ENCODE data around the gene SHANK1. TPM values are rescaled to one million over a fixed set of nuclear protein-coding genes. Genes with fewer than 3 reads are reported as not detected.

The SHANK1 gene
- total and polyA plus RNA-seq, 4 donors: 0.06 to 0.28 (median 0.17) TPM; not detected in 1

DNA sequence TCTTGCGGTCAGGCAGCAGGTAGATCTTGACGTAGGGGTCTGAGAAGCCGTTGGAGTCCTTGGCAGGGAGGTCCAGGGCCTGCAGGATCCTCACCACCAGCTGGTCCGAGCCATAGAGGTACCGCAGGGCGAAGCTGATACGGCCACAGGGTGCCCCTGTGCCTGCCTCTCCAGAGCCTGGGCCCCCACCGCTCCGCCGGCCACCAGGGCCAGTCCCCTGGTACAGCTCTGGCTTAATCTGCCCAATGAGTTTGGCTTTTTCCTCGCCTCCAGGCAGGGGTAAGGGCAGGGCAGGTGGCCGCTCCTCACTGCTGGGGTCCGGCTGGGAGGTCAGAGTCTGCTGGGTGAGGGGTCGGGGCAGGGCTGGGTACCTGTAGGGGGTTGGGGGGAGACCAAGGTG, 89.8 kb downstream of the SHANK1 start:
- TF ChIP-seq, protein P1, sequence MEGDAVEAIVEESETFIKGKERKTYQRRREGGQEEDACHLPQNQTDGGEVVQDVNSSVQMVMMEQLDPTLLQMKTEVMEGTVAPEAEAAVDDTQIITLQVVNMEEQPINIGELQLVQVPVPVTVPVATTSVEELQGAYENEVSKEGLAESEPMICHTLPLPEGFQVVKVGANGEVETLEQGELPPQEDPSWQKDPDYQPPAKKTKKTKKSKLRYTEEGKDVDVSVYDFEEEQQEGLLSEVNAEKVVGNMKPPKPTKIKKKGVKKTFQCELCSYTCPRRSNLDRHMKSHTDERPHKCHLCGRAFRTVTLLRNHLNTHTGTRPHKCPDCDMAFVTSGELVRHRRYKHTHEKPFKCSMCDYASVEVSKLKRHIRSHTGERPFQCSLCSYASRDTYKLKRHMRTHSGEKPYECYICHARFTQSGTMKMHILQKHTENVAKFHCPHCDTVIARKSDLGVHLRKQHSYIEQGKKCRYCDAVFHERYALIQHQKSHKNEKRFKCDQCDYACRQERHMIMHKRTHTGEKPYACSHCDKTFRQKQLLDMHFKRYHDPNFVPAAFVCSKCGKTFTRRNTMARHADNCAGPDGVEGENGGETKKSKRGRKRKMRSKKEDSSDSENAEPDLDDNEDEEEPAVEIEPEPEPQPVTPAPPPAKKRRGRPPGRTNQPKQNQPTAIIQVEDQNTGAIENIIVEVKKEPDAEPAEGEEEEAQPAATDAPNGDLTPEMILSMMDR (IDR thresholded peaks at IDR 0.05; ENCODE audit: low read depth, low read length, missing input control): no peak
- no peak for TF ChIP-seq RXRA (IDR thresholded peaks at IDR 0.05)
- TF ChIP-seq FOXA1 (IDR thresholded peaks at IDR 0.05): no peak
- TF ChIP-seq, protein P2, sequence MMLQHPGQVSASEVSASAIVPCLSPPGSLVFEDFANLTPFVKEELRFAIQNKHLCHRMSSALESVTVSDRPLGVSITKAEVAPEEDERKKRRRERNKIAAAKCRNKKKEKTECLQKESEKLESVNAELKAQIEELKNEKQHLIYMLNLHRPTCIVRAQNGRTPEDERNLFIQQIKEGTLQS (IDR thresholded peaks at IDR 0.05): no peak
- TF ChIP-seq, protein P3, sequence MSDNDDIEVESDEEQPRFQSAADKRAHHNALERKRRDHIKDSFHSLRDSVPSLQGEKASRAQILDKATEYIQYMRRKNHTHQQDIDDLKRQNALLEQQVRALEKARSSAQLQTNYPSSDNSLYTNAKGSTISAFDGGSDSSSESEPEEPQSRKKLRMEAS (IDR thresholded peaks at IDR 0.05): no peak
- no peak for TF ChIP-seq RAD21 (IDR thresholded peaks at IDR 0.05)
- TF ChIP-seq SP1 (IDR thresholded peaks at IDR 0.05): no peak
- TF ChIP-seq GABPA (IDR thresholded peaks at IDR 0.05 in 1 of 2, conservative IDR thresholded peaks at IDR 0.05 in 1 of 2): no peak
- TF ChIP-seq, protein P4, sequence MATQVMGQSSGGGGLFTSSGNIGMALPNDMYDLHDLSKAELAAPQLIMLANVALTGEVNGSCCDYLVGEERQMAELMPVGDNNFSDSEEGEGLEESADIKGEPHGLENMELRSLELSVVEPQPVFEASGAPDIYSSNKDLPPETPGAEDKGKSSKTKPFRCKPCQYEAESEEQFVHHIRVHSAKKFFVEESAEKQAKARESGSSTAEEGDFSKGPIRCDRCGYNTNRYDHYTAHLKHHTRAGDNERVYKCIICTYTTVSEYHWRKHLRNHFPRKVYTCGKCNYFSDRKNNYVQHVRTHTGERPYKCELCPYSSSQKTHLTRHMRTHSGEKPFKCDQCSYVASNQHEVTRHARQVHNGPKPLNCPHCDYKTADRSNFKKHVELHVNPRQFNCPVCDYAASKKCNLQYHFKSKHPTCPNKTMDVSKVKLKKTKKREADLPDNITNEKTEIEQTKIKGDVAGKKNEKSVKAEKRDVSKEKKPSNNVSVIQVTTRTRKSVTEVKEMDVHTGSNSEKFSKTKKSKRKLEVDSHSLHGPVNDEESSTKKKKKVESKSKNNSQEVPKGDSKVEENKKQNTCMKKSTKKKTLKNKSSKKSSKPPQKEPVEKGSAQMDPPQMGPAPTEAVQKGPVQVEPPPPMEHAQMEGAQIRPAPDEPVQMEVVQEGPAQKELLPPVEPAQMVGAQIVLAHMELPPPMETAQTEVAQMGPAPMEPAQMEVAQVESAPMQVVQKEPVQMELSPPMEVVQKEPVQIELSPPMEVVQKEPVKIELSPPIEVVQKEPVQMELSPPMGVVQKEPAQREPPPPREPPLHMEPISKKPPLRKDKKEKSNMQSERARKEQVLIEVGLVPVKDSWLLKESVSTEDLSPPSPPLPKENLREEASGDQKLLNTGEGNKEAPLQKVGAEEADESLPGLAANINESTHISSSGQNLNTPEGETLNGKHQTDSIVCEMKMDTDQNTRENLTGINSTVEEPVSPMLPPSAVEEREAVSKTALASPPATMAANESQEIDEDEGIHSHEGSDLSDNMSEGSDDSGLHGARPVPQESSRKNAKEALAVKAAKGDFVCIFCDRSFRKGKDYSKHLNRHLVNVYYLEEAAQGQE (IDR thresholded peaks at IDR 0.05): no peak
- no peak for TF ChIP-seq NR2F2 (IDR thresholded peaks at IDR 0.05)
- no peak for TF ChIP-seq EGR1 (IDR thresholded peaks at IDR 0.05; ENCODE audit: low read depth in 2 of 2)
- TF ChIP-seq TAF1 (conservative IDR thresholded peaks at IDR 0.05): no peak
- TF ChIP-seq, protein P5, sequence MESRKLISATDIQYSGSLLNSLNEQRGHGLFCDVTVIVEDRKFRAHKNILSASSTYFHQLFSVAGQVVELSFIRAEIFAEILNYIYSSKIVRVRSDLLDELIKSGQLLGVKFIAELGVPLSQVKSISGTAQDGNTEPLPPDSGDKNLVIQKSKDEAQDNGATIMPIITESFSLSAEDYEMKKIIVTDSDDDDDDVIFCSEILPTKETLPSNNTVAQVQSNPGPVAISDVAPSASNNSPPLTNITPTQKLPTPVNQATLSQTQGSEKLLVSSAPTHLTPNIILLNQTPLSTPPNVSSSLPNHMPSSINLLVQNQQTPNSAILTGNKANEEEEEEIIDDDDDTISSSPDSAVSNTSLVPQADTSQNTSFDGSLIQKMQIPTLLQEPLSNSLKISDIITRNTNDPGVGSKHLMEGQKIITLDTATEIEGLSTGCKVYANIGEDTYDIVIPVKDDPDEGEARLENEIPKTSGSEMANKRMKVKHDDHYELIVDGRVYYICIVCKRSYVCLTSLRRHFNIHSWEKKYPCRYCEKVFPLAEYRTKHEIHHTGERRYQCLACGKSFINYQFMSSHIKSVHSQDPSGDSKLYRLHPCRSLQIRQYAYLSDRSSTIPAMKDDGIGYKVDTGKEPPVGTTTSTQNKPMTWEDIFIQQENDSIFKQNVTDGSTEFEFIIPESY (IDR thresholded peaks at IDR 0.05): no peak
- TF ChIP-seq HNF4G (IDR thresholded peaks at IDR 0.05): no peak
- no peak for TF ChIP-seq JUND (IDR thresholded peaks at IDR 0.05)
- no peak for TF ChIP-seq YY1 (IDR thresholded peaks at IDR 0.05)
- TF ChIP-seq FOXA2 (IDR thresholded peaks at IDR 0.05): no peak
- no peak for TF ChIP-seq HNF4A (conservative IDR thresholded peaks at IDR 0.05)
- no peak overlapping the region for H3K9ac ChIP-seq (ENCODE audit: low read depth in 1 of 2, low read length in 2 of 2)
- H3K36me3 ChIP-seq (ENCODE audit: control insufficient read depth in 4 of 4, insufficient read depth in 3 of 4, low read depth in 1 of 4, low read length in 3 of 4): no peaks in the 10 kb centered on the region
- H3K27ac ChIP-seq (ENCODE audit: low read depth in 1 of 2, low read length in 2 of 2): no peak overlapping the region
- H3K4me3 ChIP-seq (ENCODE audit: low read depth in 1 of 3, low read length in 3 of 3): no peak overlapping the region
- H3K27me3 ChIP-seq (ENCODE audit: control insufficient read depth in 4 of 4, insufficient read depth in 4 of 4, low read length in 3 of 4): no peaks in the 10 kb centered on the region
- peaks cover 4 to 16% (median 12%) of the 10 kb centered on the region in 4 donors for H3K9me3 ChIP-seq (ENCODE audit: control insufficient read depth in 4 of 4, low read length in 3 of 4)
- WGBS: 72% methylated on average over 14 of the region's 14 CpGs
- DNase-seq (ENCODE audit: low spot score): no peak
- H3K4me1 ChIP-seq (ENCODE audit: control insufficient read depth in 4 of 4, insufficient read depth in 4 of 4, low read length in 3 of 4): no peaks in the 10 kb centered on the region

Data from liver (tissue), 9 donors.